Rectal smooth muscle tissue (tissue), 1 donor: ENCODE results near the gene PKNOX2.

ENCODE experiments used
- H3K27ac ChIP-seq: one replicate; pipeline ENCODE4 v1.7.0; 2013; ENCODE audit warnings: low read depth, low read length, inconsistent platforms
- H3K27me3 ChIP-seq: one replicate; pipeline ENCODE4 v1.7.0; 2013; ENCODE audit warnings: low read length; ENCODE audit not compliant: control insufficient read depth, insufficient read depth
- H3K36me3 ChIP-seq: one replicate; pipeline ENCODE4 v1.7.0; 2013; ENCODE audit warnings: low read length; ENCODE audit not compliant: control insufficient read depth, insufficient read depth
- H3K4me1 ChIP-seq: one replicate; pipeline ENCODE4 v1.7.0; 2013; ENCODE audit warnings: low read length; ENCODE audit not compliant: control insufficient read depth, insufficient read depth
- H3K4me3 ChIP-seq: one replicate; pipeline ENCODE4 v1.7.0; 2013; ENCODE audit warnings: low read length
- H3K9ac ChIP-seq: one replicate; pipeline ENCODE4 v1.7.0; 2013; ENCODE audit warnings: low read length

Gene PKNOX2

GRCh38 chr11:125139778-125140177, 24.8 kb upstream of the PKNOX2 start:
- H3K27me3 ChIP-seq = no peaks in the 10 kb centered on the region

GRCh38 chr11:125140233-125140632, 24.3 kb upstream of the PKNOX2 start:
- Histone ChIP-seq H3K27me3 (no peaks in the 10 kb centered on the region), H3K4me1 (no peaks in the 10 kb centered on the region), H3K27ac (no peak overlapping the region), H3K36me3 (no peaks in the 10 kb centered on the region), H3K9ac (no peak overlapping the region), H3K4me3 (no peak overlapping the region)

More at GRCh38 chr11:125139778-125140177, 24.8 kb upstream of the PKNOX2 start:
- Histone ChIP-seq H3K4me3 (no peak overlapping the region), H3K9ac (no peak overlapping the region), H3K27ac (no peak overlapping the region), H3K4me1 (no peaks in the 10 kb centered on the region), H3K36me3 (no peaks in the 10 kb centered on the region)

GRCh38 chr11:125141178-125141577, 23.4 kb upstream of the PKNOX2 start:
- Histone ChIP-seq H3K4me3 (no peak overlapping the region), H3K4me1 (no peaks in the 10 kb centered on the region), H3K36me3 (no peaks in the 10 kb centered on the region), H3K27me3 (no peaks in the 10 kb centered on the region), H3K27ac (no peak overlapping the region), H3K9ac (no peak overlapping the region)

GRCh38 chr11:125141686-125142535, 22.6 kb upstream of the PKNOX2 start:
- Histone ChIP-seq H3K27ac (no peak overlapping the region), H3K4me1 (no peaks in the 10 kb centered on the region), H3K4me3 (no peak overlapping the region), H3K36me3 (no peaks in the 10 kb centered on the region), H3K27me3 (no peaks in the 10 kb centered on the region), H3K9ac (no peak overlapping the region)

GRCh38 chr11:125146232-125146631, 18.3 kb upstream of the PKNOX2 start:
- Histone ChIP-seq H3K27me3 (no peaks in the 10 kb centered on the region), H3K4me1 (no peaks in the 10 kb centered on the region)

GRCh38 chr11:125147280-125147679, 17.3 kb upstream of the PKNOX2 start:
- no peak overlapping the region for H3K4me3 ChIP-seq
- H3K9ac ChIP-seq = no peak overlapping the region
- H3K4me1 ChIP-seq = no peaks in the 10 kb centered on the region
- no peaks in the 10 kb centered on the region for H3K27me3 ChIP-seq
- no peak overlapping the region for H3K27ac ChIP-seq
- no peaks in the 10 kb centered on the region for H3K36me3 ChIP-seq

More at GRCh38 chr11:125146232-125146631, 18.3 kb upstream of the PKNOX2 start:
- Histone ChIP-seq H3K36me3 (no peaks in the 10 kb centered on the region), H3K9ac (no peak overlapping the region), H3K27ac (no peak overlapping the region), H3K4me3 (no peak overlapping the region)

- Histone ChIP-seq H3K27ac (no peak overlapping the region), H3K4me3 (no peak overlapping the region), H3K9ac (no peak overlapping the region)
Measured at GRCh38 chr11:125148011-125148410, 16.5 kb upstream of the PKNOX2 start.

GRCh38 chr11:125148743-125149142, 15.8 kb upstream of the PKNOX2 start:
- no peaks in the 10 kb centered on the region for H3K36me3 ChIP-seq
- no peak overlapping the region for H3K4me3 ChIP-seq
- H3K4me1 ChIP-seq = no peaks in the 10 kb centered on the region
- H3K27me3 ChIP-seq = no peaks in the 10 kb centered on the region
- no peak overlapping the region for H3K9ac ChIP-seq
- H3K27ac ChIP-seq = no peak overlapping the region

More at GRCh38 chr11:125148011-125148410, 16.5 kb upstream of the PKNOX2 start:
- Histone ChIP-seq H3K27me3 (no peaks in the 10 kb centered on the region), H3K4me1 (no peaks in the 10 kb centered on the region), H3K36me3 (no peaks in the 10 kb centered on the region)

- Histone ChIP-seq H3K4me1 (no peaks in the 10 kb centered on the region), H3K27ac (no peak overlapping the region), H3K9ac (no peak overlapping the region), H3K27me3 (no peaks in the 10 kb centered on the region), H3K4me3 (no peak overlapping the region), H3K36me3 (no peaks in the 10 kb centered on the region)
Measured at GRCh38 chr11:125153837-125154236, 10.7 kb upstream of the PKNOX2 start.

GRCh38 chr11:125154378-125155099, 10.0 kb upstream of the PKNOX2 start:
- no peaks in the 10 kb centered on the region for H3K27me3 ChIP-seq
- H3K36me3 ChIP-seq = no peaks in the 10 kb centered on the region
- no peaks in the 10 kb centered on the region for H3K4me1 ChIP-seq
- no peak overlapping the region for H3K9ac ChIP-seq
- no peak overlapping the region for H3K4me3 ChIP-seq
- H3K27ac ChIP-seq = no peak overlapping the region

GRCh38 chr11:125155100-125155444, 9.5 kb upstream of the PKNOX2 start:
- H3K4me1 ChIP-seq = no peaks in the 10 kb centered on the region
- H3K27ac ChIP-seq = no peak overlapping the region
- no peaks in the 10 kb centered on the region for H3K36me3 ChIP-seq
- no peaks in the 10 kb centered on the region for H3K27me3 ChIP-seq
- H3K9ac ChIP-seq = no peak overlapping the region
- H3K4me3 ChIP-seq = no peak overlapping the region

- Histone ChIP-seq H3K4me1 (no peaks in the 10 kb centered on the region), H3K27ac (no peak overlapping the region), H3K27me3 (no peaks in the 10 kb centered on the region), H3K9ac (no peak overlapping the region), H3K36me3 (no peaks in the 10 kb centered on the region), H3K4me3 (no peak overlapping the region)
Measured at GRCh38 chr11:125155767-125156166, 8.8 kb upstream of the PKNOX2 start.
